GM19035 (cell line): ENCODE results near the gene TMEM221.
"Not testable (repeated sequence)": the region's sequence is repeated elsewhere in the genome, so short reads cannot be mapped to it uniquely, and the experiment has no call there.

ENCODE experiments used
- ATAC-seq: cut with Tn5 transposase; IDR thresholded peaks from one replicate; pipeline ENCODE4 v1.9.1; 2021; ENCODE audit not compliant: unreplicated experiment

Gene TMEM221

DNA sequence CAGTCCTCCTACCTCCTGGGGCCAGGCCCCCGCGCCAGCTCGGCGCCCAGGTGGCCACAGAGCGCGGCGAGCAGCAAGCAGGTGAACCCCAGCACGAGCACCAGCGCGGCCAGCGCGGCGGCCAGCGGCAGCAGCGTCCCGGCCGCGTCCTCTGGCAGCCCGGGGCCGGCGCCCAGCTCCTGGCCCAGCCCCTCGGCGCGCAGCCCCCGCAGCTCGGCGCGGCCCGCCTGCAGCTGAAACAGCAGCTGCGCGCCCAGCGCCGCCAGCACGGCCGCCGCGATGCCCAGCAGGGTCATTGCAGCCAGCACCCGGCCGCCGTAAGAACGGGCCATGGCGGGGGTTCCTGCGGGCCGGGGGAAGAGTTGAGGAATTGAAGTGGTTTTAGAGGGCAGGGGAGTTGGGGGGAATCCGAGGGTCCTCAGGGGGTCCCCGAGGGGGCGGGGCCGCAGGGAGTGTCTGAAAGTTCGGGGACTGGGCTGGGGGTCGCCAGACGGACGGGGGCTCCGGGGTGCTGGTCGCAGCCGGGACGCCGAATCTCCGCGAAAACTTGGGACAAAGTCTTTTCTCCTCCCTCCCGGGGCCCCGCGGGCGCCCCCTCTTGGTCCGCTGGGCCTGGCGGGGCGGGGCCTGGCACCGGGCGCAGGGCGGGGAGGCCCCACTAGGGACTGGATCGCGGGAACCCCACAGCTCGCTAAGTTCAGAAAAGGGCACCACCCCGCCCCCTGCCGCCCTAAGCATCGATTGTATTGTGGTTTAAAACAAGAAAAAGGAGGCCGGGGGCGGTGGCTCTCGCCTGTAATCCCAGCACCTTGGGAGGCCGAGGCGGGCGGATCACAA, at the start of gene TMEM221:
Gene TMEM221 (minus strand): TSS at position 538 of the 837 bp plus-strand sequence. CDS start 206 bp downstream, at position 332.
- ATAC-seq, result no peak

DNA sequence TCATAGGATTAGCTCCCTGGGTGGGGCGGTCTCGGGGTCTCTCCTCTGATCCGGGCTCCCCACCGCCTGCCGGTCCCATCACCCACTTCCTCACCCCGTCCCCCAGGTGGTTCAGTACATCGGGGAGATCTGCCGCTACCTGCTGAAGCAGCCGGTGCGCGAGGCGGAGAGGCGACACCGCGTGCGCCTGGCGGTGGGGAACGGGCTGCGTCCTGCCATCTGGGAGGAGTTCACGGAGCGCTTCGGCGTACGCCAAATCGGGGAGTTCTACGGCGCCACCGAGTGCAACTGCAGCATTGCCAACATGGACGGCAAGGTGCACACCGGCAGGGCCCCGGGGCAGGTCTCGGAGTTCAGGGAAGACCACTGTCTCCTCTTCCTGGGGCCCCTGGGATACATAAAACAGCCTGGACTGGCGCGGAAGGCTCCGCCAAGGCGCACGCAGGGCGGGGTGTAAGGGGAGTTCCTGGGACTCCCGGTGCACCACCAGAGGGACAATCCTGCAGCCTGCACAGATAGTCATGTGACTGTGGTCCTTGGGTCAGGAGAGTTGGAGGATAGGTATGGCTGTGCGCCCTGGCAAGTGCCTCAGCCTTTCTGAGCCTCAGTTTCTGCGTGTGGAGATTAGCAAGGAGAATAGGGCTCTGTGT, 48.8 kb upstream of the TMEM221 start:
- ATAC-seq, result no peak

DNA sequence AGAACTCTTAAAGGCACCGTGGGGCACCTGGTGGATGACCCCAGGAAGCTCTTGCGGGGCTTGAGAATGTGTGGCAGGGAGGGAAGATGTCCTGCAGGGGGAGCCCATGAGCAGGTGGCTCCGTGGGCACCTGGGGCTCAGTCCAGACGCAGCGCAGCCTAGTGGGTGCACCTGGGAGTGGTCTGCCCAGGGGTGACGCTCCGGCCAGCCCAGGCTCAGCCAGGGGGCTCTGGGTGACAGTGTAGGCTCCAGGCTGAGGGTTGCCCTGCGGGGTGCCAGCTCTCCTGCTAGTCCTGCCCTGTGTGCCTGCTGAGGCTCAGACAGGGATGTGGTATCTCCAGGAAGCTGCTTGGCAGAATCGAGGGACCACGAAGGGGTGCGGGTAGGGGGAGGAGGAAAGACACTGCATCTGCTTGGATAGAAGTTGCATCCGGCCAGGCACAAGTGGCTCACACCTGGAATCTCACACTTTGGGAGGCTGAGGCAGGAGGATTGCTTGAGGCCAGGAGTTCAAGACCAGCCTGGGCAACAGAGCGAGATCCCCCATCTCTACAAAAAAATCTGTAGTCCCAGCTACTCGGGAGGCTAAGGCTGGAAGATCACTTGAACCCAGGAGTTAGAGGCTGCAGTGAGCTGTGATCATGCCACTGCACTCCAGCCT, 48.0 kb upstream of the TMEM221 start:
- peak; percentile 74 for ATAC-seq

DNA sequence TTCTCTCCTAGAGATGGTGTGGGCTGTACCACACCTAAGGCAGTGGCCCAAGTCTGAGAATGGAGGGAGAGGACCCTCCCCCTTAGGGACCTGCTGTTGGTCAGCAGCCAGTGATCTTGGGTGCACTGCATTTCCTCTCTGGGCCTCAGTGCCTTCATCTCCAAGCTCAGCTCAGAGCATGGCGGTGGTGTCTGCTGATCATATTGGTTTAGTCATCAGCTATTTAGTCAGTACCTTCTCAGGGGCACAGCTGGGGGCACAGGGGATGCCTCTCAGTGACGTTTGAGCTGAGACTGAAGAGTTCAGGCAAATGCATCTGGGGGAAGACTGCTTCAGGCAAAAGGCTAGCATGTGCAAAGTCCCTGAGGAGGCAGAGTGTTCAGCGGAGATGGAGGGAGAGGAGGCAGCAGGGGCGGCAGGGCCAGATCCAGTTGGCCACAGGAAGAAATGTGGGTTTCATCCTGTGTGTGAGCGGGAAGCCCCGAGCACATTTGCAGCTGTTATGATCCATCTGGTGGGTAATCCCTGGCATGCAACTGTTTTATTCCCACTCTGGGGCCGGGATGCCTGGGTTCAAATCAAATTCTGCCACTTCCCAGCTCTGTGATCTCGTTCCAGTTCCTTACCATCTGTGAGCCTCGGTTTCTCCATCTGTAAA, 47.3 kb upstream of the TMEM221 start:
- no peak for ATAC-seq

DNA sequence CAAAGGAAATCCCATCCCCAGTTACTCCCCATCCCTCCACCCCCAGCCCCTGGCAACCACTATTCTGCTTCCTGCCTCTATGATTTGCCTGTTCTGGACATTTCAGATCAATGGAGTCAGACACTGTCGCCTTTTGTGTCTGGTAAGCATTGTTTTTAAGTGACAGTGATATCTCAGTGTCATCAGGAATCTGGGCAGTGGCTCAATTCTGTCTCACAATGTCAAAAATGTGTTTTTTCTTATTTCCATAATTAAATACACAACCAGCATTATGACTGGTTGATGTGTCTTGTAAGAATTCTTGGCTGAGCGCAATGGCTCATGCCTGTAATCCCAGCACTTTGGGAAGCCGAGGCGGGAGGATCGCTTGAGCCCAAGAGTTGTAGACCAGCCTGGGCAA, 42.8 kb upstream of the TMEM221 start:
- no peak for ATAC-seq

DNA sequence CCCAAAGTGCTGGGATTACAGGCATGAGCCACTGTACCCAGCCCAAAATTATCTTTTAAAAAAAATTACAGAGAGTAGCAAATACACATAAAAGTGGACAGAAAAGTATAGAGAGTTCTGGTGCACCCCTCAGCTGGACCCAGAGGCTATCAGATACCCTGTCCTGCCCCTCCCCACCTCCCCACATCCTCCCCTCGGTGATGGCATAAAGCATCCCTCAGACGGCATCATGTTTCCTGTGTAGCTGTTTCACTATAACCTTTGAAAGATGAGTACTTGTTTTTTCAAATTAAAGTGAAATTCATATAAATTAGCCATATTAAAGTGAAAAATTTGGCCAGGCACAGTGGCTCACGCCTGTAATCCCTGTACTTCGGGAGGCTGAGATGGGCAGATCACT, 41.9 kb upstream of the TMEM221 start:
- ATAC-seq, result no peak

DNA sequence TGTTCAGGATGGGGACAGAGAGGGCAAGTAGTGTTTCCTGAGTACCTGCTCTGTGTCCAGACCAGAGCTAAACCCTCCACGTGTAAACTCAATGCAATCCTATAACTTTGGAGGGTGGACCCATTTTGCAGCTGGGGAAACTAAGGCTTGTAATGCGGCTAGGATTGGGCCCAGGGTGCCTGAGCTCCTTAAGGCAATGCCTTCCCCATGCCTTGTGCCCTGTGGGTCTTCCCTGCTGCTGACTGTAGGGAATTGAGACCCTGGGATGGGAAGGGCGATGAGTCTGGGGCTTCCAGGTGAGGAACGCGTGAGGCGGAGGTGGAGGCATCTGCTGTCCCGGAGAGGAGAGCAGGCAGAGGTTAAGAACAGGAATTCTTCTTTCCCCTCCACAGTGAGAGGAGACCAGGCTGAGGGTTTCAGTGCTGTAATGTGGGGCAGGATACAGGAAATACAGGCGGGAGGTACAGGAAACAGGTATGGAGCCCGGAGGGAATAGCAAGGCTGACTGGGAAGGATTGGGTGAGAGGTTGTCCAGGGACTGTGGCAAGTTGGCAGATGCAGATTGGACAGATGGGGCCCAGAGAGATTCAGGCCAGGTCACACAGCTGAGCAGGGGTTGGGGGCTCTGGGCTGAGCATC, 41.0 kb upstream of the TMEM221 start:
- ATAC-seq, result no peak

DNA sequence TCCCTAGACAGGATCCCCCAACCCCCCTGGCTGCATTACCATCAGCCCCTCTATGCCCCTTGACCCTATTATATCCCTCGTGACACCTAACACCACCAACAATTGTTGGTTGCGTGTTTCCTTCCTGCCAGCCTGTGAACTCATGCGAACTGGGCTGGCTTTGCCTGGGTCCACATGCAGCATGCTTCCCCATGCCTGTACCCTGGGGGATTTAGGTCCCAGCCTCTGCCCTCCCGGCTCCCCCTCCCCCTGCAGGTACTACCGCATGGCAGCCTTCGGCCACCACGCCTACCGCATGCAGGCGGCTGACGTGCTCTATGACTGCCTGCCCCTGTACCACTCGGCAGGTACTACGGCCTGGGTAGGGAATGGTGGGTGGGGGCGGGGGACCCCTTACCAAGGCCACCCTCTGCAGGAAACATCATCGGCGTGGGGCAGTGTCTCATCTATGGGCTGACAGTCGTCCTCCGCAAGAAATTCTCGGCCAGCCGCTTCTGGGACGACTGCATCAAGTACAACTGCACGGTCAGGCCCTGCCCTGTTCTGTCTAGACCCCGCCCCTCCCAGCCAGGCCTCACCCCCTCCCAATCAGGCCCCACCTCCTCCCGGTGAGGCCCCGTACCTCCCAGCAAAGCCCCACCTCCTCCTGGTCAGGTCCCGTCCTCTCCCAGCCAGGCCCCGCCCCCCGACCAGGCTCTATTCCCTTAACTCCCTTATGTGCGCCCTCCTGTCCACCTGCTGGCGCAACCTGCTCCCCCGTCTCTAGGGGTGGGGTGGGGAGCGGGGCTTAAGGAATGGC, 40.3 kb upstream of the TMEM221 start:
- ATAC-seq, result no peak

DNA sequence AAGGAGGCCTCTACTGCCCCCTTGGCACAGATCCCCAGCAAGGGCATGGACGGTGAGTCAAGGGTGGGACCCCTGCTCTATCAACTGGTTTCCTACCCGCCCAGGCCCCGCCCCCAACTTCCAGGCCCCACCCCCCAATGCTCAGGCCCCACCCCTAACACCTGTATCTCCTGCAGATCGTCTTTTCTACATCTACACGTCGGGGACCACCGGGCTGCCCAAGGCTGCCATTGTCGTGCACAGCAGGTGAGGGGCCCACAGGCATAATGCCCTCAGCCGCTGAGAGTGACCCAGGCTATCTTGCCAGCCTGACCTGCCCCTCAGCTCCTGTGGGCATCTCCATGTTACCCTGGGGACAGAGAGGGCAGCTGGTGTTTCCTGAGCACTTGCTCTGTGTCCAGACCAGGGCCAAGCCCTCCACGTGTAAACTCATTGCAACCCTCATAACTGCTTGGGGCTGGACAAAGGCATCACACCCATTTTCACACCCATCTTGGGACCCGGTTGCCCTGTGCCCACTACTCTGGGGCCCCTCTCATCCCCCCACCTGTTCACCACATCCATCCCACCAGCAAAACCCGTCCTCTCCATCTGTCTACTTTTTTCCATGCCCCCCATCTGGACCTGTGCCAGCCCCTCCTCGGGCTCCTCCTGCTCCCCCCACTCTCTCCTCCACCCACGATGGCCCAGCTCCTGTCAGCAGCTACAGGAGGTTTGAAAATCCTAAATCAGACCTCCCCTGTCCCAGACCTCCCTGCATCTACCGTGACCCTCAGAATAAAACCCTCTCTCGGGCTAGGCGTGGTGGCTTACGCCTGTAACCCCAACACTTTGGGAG, 39.0 kb upstream of the TMEM221 start:
- no peak for ATAC-seq

DNA sequence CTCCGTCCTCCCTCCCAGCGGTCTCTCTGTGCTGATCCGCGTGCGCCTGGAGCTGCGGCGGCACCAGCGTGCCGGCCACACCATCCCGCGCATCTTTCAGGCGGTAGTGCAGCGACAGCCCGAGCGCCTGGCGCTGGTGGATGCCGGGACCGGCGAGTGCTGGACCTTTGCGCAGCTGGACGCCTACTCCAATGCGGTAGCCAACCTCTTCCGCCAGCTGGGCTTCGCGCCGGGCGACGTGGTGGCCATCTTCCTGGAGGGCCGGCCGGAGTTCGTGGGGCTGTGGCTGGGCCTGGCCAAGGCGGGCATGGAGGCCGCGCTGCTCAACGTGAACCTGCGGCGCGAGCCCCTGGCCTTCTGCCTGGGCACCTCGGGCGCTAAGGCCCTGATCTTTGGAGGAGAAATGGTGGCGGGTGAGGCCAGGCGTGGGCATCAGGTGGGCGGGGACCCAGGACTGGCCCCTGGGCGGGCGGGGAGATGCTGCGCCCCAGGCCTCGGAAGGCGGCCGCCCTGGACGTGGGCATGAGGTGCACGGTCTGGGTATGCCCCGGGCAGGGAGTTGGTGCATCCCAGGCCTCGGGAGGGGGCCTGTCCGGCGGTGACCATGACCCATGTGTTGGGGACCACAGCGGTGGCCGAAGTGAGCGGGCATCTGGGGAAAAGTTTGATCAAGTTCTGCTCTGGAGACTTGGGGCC, 38.2 kb upstream of the TMEM221 start:
- ATAC-seq, result no peak

DNA sequence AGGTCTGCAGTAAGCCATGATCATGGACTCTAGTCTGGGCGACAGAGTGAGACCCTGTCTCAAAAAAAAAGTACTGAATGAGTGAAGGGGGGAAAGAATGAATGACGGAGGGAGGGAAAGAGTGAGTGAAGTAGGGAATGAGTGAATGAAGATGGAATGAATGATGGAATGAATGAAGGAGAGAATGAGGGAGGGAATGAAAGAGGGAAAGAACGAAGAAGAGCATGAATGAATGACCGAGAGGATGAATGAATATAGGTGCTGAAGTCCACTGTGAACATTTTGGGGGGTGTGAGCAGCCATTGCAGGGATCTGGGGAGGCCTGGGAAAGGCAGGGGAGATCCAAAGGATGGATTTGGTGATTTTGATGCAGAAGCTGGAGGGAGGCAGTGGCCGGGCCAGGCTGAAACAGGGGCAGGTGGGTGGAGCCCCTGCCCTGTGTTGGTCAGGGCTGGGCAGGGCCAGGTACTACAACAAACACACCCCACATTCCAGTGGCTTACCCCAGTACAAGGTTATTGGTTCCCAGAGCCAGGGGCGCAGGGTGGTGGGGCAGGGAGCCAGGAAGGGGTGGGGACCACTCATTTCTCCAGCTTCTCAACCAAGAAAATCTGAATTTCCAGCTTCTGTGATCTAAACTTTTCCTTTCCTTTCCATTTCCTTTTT, 36.2 kb upstream of the TMEM221 start:
- no peak for ATAC-seq

DNA sequence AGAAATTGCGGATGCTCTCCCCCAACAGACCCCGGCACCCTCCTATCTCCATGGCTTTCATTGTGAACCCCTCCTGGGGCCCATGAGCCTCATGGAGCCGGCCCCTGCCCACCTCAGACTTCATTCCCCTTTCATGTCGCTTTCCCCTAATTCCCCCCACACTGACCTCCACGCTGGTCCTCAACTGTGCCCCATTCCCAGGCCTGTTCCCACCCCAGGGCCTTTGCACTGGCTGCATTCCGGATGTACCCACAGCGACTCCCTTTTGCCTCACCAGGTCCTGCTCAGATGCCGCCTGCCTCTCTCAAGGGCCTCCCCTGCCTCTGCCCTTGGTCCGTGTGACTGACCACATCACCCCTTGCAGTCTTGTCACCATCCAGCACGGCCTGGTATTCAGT, 35.1 kb upstream of the TMEM221 start:
- no peak for ATAC-seq

DNA sequence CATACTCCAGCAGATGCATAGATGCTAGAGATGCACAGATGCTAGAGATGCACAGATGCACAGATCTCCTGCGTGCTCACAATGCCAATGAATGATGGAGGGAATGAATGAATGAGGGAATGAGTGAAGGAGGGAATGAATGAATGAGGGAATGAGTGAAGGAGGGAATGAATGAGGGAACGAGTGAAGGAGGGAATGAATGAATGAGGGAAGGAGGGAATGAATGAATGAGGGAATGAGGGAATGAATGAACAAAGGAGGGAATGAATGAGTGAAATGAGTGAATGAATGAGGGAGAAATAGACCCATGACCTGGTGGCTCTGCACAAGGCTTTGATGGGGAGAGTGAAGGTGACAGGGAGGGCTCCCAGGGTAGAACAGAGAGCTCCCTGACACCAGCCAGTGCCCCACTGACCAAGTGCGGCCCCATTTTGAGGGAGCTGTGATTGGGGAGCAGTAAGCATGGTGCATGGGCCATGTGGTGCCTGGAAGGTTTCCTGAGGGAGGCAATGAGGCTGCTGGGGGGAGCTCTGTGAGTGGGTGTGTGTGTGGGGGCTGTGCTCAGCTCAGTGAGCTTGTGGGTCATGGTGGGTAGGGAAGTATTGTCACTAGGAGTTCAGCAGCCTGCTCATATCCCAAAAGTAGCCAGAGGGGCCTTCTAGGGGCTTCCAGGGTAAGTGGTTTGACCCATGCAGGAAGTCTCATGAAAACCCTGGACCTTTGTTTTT, 34.6 kb upstream of the TMEM221 start:
- ATAC-seq, result no peak

DNA sequence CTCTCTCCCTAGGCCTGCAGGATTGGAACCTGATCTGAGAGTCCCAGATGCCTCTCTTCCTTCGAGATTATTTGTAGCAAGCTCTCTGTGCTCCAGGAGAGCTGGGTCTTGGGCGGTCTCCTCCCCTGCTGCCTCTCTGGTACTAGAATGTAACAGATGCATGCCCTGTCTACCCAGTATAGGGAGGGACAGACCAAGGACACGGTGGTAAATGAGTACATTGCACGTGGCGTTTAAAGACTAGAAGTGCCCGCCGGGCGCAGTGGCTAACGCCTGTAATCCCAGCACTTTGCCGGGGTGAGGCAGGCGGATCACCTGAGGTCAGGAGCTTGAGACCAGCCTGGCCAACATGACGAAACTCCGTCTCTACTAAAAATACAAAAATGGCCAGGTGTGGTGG, 33.5 kb upstream of the TMEM221 start:
- no peak for ATAC-seq

DNA sequence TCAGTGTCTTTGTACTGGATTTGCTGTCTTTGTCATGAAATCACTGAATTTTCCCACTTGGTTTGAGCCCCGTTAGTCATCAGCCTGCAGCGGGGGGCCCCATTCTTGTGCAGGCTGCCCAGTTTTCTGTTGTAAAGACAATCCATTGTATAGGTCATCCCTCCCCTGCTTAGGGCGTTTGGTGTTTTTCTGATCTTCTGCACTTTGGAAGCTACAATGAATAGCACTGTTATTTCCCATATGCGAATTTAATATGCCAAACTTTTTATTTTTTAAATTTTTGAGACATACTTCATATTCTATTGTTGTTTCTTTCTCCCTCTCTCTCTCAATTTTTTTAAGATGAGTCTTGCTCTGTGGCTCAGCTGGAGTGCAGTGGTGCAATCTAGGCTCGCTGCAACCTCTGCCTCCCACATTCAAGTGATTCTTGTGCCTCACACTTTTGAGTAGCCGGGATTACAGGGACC, 30.9 kb upstream of the TMEM221 start:
- no peak for ATAC-seq

DNA sequence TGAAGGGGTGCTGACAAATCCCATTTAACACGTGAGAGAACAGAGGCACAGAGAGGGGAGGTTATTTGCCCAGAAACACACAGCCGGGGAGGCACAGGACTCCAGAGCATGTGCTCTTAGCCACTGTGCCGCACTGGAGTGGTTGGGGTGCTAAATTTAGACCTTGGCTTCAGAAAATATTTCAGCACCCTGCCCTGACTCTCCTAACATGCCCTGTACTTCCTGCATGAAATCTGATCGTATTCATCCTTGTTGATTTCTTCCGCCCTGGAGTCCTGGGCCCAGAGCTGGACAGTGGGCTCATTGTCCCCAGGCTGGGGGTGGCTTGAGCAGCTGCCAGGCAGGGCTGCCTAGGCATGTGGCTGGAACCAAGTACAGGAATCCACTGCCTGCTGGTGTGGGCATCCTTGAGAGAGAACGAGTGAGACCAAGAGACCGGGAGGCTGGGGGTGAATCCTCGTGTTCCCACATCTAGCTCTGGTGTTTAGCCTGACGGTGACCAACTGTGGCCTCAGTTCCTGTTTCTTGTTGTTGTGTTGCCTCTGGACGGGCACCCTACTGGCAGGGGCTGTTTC, 27.2 kb upstream of the TMEM221 start:
- no peak for ATAC-seq

DNA sequence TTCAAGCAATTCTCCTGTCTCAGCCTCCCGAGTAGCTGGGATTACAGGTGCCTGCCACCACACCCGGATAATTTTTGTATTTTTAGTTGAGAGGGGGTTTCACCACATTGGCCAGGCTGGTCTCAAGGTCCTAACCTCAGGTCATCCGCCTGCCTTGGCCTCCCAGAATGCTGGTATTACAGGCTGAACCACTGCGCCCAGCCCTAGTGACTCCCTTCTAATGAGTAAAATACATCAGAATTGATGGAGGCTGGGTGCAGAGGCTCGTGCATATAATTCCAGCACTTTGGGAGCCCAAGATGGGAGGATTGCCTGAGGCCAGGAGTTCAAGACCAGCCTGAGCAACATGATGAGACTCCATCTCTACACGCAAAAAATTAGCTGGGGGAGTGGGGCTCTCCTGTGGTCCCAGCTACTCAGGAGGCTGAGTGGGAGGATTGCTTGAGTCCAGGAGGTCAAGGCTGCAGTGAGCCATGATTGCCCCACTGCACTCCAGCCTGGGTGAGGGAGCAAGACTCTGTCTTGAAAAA, 26.6 kb upstream of the TMEM221 start:
- ATAC-seq, result not testable (repeated sequence)
